ENCODE measurements around the gene KLHL29.

KLHL29 gene

GRCh38 chr2:23536326-23536725 is 151.3 kb downstream of the KLHL29 start:
- no peak for DNase-seq

GRCh38 chr2:23537991-23538390 is 153.0 kb downstream of the KLHL29 start:
- DNase-seq = no peak

- DNase-seq = no peak
Observed at GRCh38 chr2:23538566-23538965, 153.6 kb downstream of the KLHL29 start.

- no peak for DNase-seq
Observed at GRCh38 chr2:23540804-23541360, 155.9 kb downstream of the KLHL29 start.

GRCh38 chr2:23541503-23542229 is 156.7 kb downstream of the KLHL29 start:
- no peak for DNase-seq

- no peak for DNase-seq
Observed at GRCh38 chr2:23542230-23542789, 157.3 kb downstream of the KLHL29 start.

- DNase-seq = no peak
Observed at GRCh38 chr2:23543302-23543701, 158.3 kb downstream of the KLHL29 start.

GRCh38 chr2:23543728-23544127 is 158.7 kb downstream of the KLHL29 start:
- no peak for DNase-seq

GRCh38 chr2:23544589-23545295 is 159.8 kb downstream of the KLHL29 start:
- no peak for DNase-seq

GRCh38 chr2:23545396-23545795 is 160.4 kb downstream of the KLHL29 start:
- DNase-seq = no peak

- no peak for DNase-seq
Observed at GRCh38 chr2:23545811-23546210, 160.8 kb downstream of the KLHL29 start.

GRCh38 chr2:23546913-23547312 is 161.9 kb downstream of the KLHL29 start:
- DNase-seq = no peak

- no peak for DNase-seq
Observed at GRCh38 chr2:23547725-23548124, 162.7 kb downstream of the KLHL29 start.

- no peak for DNase-seq
Observed at GRCh38 chr2:23548143-23548769, 163.3 kb downstream of the KLHL29 start.

- no peak for DNase-seq
Observed at GRCh38 chr2:23549051-23549450, 164.1 kb downstream of the KLHL29 start.

- DNase-seq = no peak
Observed at GRCh38 chr2:23549821-23550530, 165.0 kb downstream of the KLHL29 start.

- no peak for DNase-seq
Observed at GRCh38 chr2:23550553-23550952, 165.6 kb downstream of the KLHL29 start.

- DNase-seq = no peak
Observed at GRCh38 chr2:23551875-23552274, 166.9 kb downstream of the KLHL29 start.

GRCh38 chr2:23553561-23553960 is 168.6 kb downstream of the KLHL29 start:
- DNase-seq = no peak

GRCh38 chr2:23554054-23554697 is 169.2 kb downstream of the KLHL29 start:
- no peak for DNase-seq

- no peak for DNase-seq
Observed at GRCh38 chr2:23555944-23556343, 171.0 kb downstream of the KLHL29 start.

- no peak for DNase-seq
Observed at GRCh38 chr2:23556929-23557328, 171.9 kb downstream of the KLHL29 start.
